Adipocyte (in vitro differentiated cells): ENCODE data around the gene LAMP5.

ENCODE experiments used
- DNase-seq: peaks from one replicate; pipeline ENCODE4 v3.0.0-alpha.2; 2015; ENCODE audit warnings: low read depth
- H3K27me3 ChIP-seq: replicated peaks from 2 replicates; pipeline ENCODE4 v1.7.0; 2013; ENCODE audit warnings: mild to moderate bottlenecking, low read length, moderate library complexity; ENCODE audit not compliant: control insufficient read depth, insufficient read depth
- H3K36me3 ChIP-seq: 2 replicates; pipeline ENCODE4 v1.7.0; 2013; ENCODE audit warnings: low read length, mild to moderate bottlenecking, moderate library complexity; ENCODE audit not compliant: control insufficient read depth, insufficient read depth, severe bottlenecking
- H3K4me1 ChIP-seq: 2 replicates; pipeline ENCODE4 v1.7.0; 2013; ENCODE audit warnings: mild to moderate bottlenecking, low read length, moderate library complexity; ENCODE audit not compliant: control insufficient read depth, insufficient read depth
- H3K4me3 ChIP-seq: 2 replicates; pipeline ENCODE4 v1.7.0; 2013; ENCODE audit warnings: mild to moderate bottlenecking, low read length, moderate library complexity
- H3K9ac ChIP-seq: 2 replicates; pipeline ENCODE4 v1.7.0; 2013; ENCODE audit warnings: mild to moderate bottlenecking, low read length, moderate library complexity
- H3K9me3 ChIP-seq: 2 replicates; pipeline ENCODE4 v1.7.0; 2013; ENCODE audit warnings: mild to moderate bottlenecking, low read length, moderate library complexity; ENCODE audit not compliant: control insufficient read depth

Gene LAMP5

DNA sequence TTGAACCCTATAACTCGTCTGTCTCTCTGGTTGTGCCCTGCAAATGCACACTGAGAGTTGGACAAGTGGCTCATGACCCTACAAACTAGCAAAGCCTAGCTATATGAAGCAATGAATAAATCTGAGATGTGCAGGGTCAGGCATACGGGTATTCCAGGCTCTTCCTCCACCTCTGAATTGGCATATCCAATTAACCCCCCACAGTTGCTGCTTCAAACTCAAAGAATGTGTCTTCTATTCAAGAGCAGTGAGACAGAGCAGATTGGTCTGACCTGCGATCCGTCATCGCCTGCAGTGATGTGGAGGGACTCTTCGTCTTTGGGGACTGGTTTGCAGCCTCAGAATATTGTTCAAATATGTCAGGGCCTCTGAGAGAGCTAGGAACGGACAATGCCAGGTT lies 59.8 kb downstream of the LAMP5 start:
- Histone ChIP-seq H3K9me3 (peaks cover 1% of the 10 kb centered on the region), H3K36me3 (no peaks in the 10 kb centered on the region), H3K9ac (no peak overlapping the region), H3K4me1 (no peaks in the 10 kb centered on the region), H3K27me3 (peaks cover 51% of the 10 kb centered on the region), H3K4me3 (no peak overlapping the region)
- DNase-seq, result no peak

DNA sequence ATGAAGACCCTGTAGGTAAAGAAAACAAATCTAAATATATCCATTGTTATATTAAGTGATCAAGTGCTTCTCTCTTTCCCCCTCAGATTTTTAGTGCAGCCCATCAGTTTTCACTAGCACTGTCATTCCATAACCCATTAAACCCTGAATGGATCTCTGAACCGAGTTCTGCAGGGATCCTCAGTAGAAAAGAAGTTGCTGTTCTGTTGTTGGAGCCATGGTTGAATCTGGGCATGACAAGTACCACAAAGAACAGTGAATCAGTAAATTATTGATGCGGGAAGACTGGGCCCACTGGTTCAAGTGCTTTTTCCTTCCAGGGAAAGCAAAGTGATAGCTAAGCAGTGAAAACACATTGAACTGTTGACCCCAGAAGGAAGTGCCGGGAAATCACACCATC lies 60.4 kb downstream of the LAMP5 start:
- Histone ChIP-seq H3K4me1 (no peaks in the 10 kb centered on the region), H3K9me3 (no peaks in the 10 kb centered on the region), H3K4me3 (no peak overlapping the region), H3K9ac (no peak overlapping the region), H3K27me3 (peaks cover 54% of the 10 kb centered on the region), H3K36me3 (no peaks in the 10 kb centered on the region)
- DNase-seq, result no peak

DNA sequence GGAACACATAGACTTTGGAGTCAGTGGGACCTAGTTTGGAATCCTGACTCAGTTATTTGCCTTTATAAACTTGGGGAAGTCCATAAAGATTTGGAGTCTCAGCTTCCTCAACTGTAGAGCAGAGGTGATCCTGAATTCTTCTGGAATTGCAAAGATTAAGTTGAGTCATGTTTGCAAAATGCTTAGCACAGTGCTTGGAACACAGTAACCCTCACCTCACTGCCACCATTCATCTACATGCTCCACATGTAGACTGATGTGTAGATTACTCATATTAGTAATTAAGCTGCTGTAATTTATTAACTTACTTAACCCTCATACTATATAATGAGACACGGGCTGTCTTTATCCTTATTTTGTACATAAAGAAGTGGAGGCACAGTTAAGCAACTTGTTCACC lies 61.4 kb downstream of the LAMP5 start:
- Histone ChIP-seq H3K36me3 (no peaks in the 10 kb centered on the region), H3K9ac (no peak overlapping the region), H3K9me3 (no peaks in the 10 kb centered on the region), H3K4me1 (no peaks in the 10 kb centered on the region), H3K27me3 (peaks cover 46% of the 10 kb centered on the region), H3K4me3 (no peak overlapping the region)
- no peak for DNase-seq

DNA sequence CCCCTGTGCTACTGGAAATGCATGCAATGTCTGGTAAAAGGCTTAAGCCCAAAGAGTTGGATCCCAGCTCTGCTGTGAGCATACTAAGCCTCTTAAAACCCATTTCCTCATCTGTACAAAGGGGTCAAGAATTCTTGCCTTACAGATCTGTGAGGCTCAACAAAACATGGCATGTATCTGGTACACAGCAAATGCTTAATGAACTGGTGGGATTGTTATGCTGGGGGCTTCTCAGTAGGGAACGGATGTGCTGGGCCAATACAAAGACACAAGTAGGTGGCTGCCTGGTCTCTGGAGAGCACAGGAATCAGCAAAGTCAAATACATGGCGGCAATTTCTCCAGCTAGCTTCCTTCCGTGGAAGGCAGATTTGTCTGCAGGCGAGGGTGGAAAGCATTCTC lies 62.3 kb downstream of the LAMP5 start:
- DNase-seq, result no peak
- no peaks in the 10 kb centered on the region for H3K4me1 ChIP-seq
- peaks cover 41% of the 10 kb centered on the region for H3K27me3 ChIP-seq
- no peak overlapping the region for H3K9ac ChIP-seq
- no peaks in the 10 kb centered on the region for H3K9me3 ChIP-seq
- H3K36me3 ChIP-seq, result no peaks in the 10 kb centered on the region
- H3K4me3 ChIP-seq, result no peak overlapping the region

DNA sequence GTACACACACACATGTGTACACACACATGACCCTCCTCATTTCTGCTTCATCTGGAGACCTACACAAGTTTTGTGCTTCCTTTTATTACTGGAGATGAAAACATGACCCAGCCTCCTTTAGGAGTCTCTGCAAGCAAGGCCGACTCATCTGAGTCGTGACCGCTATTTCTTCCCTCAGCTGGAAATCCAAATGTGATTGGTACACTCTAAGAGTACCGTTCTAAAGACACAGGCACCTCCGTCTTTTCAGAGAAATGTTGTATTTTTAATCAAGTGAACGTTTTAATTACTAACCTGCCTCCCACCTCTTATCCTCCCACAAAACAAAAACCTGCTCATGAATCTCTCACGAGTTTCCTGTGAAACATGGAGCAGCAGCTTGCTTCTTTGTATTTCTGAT lies 63.0 kb downstream of the LAMP5 start:
- no peaks in the 10 kb centered on the region for H3K36me3 ChIP-seq
- DNase-seq, result no peak
- H3K9me3 ChIP-seq, result no peaks in the 10 kb centered on the region
- H3K9ac ChIP-seq, result no peak overlapping the region
- no peaks in the 10 kb centered on the region for H3K4me1 ChIP-seq
- no peak overlapping the region for H3K4me3 ChIP-seq
- peaks cover 39% of the 10 kb centered on the region for H3K27me3 ChIP-seq

DNA sequence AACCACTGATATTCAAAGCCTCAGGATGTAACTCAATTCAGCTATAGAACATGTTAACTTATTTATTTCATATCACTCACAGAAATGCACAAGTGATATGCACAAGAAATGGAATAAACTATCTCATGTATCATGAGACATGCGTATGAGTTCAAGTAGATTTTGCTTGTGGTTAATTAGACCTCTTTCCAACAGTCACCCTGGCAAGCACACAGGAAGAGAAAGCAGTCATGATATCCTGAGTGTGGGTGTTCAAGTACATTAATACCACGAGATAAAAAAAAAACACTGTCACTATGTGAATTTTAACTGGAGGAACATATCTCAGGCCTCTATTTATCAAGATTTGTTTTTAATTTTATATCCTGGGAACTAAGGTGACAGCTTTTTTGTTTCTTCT lies 64.2 kb downstream of the LAMP5 start:
- Histone ChIP-seq H3K9me3 (no peaks in the 10 kb centered on the region), H3K9ac (no peak overlapping the region), H3K27me3 (peaks cover 28% of the 10 kb centered on the region), H3K4me1 (no peaks in the 10 kb centered on the region), H3K4me3 (no peak overlapping the region), H3K36me3 (no peaks in the 10 kb centered on the region)
- DNase-seq, result no peak
